HepG2 (cell line): ENCODE results near the gene RPL38. TPM values are rescaled to one million over a fixed set of nuclear protein-coding genes. Genes with fewer than 3 reads are reported as not detected.
A peak's percentile ranks its signal among the peaks of the same experiment; 100 is the strongest.

Experiments
- ATAC-seq: fragments of 200-7000 bp; cut with Tn5 transposase; 3 replicates; pipeline ENCODE4 v1.9.1; 2020; ENCODE audit warnings: mild to moderate bottlenecking, moderate library complexity
- BruUV-seq: library from RNA; stranded (reverse); fragments of 400-500 nt; replicated peaks from 2 replicates; lab custom pipeline; 2021; lab: Mats Ljungman, UMichigan
- CTCF ChIA-PET: fragments of 300-600 bp; formaldehyde crosslinking; extraction: SDS; loops from one replicate; lab custom pipeline; 2021; ENCODE audit warnings: low total read pairs, inconsistent platforms, low intra/inter-chr PET ratio; lab: Yijun Ruan, JAX
- POLR2A ChIA-PET: fragments of 350-600 bp; sonication (Branson Sonifier 250); formaldehyde crosslinking; loops from one replicate; lab custom pipeline; 2020; ENCODE audit warnings: antibody characterized with exemption, inconsistent platforms; lab: Yijun Ruan, JAX
- DNase-seq: peaks from one replicate; pipeline ENCODE4 v3.0.0-alpha.2; 2015; ENCODE audit warnings: low spot score
- FAIRE-seq: peaks from 3 replicates; lab custom pipeline; 2011; peaks lifted over from hg19 to GRCh38; lab: Jason Lieb, UNC
- H2AFZ ChIP-seq: one replicate; pipeline ENCODE4 v1.6.1; 2011; ENCODE audit warnings: low read length, inconsistent platforms
- H3K27ac ChIP-seq: fragments of 300-600 bp; 3 replicates; pipeline ENCODE4 v1.8.0; 2011; ENCODE audit warnings: mixed run types, mild to moderate bottlenecking, mixed read lengths, low read length, inconsistent platforms; ENCODE audit not compliant: insufficient read depth; ENCODE audit errors: extremely low read length
- H3K27me3 ChIP-seq, 2 experiments: fragments of 200-600 bp in 1 of 2; 2 replicates in 1 of 2; 3 replicates in 1 of 2; pipeline versions ENCODE4 v1.6.0 to v1.8.0; 2011; ENCODE audit warnings: low read length in 2 of 2, mild to moderate bottlenecking in 2 of 2, moderate library complexity in 2 of 2, inconsistent platforms in 1 of 2; ENCODE audit not compliant: insufficient read depth in 2 of 2, control insufficient read depth in 1 of 2
- H3K36me3 ChIP-seq, 2 experiments: fragments of 200-600 bp in 1 of 2; replicated peaks in 1 of 2; 2 replicates in 1 of 2; 3 replicates in 1 of 2; pipeline versions ENCODE4 v1.5.1 to v1.8.0; 2011; ENCODE audit warnings: low read length in 2 of 2, inconsistent platforms in 1 of 2; ENCODE audit not compliant: insufficient read depth in 2 of 2, control insufficient read depth in 1 of 2
- H3K4me1 ChIP-seq: 2 replicates; pipeline ENCODE4 v1.5.1; 2012; ENCODE audit warnings: low read length, inconsistent platforms; ENCODE audit not compliant: insufficient read depth
- H3K4me2 ChIP-seq: 2 replicates; pipeline ENCODE4 v1.6.0; 2011; ENCODE audit warnings: low read depth, low read length, inconsistent platforms
- H3K4me3 ChIP-seq, 3 experiments: fragments of 200-600 bp in 1 of 3; sonication (generic), shearing (Covaris generic) in 1 of 3; replicated peaks in 1 of 3; 2 replicates each; pipeline ENCODE4 v1.5.1; 2011 to 2016; ENCODE audit warnings: low read length in 3 of 3, inconsistent platforms in 2 of 3, low read depth in 2 of 3, mild to moderate bottlenecking in 2 of 3, control low read depth in 1 of 3, mixed read lengths in 1 of 3; ENCODE audit not compliant: insufficient read depth in 1 of 3
- H3K79me2 ChIP-seq: one replicate; pipeline ENCODE4 v1.6.1; 2011; ENCODE audit warnings: low read length, inconsistent platforms; ENCODE audit not compliant: insufficient read depth
- H3K9ac ChIP-seq: 2 replicates; pipeline ENCODE4 v1.6.0; 2011; ENCODE audit warnings: mild to moderate bottlenecking, low read depth, low read length, inconsistent platforms; ENCODE audit not compliant: insufficient read depth
- H3K9me3 ChIP-seq: 2 replicates; pipeline ENCODE4 v1.5.1; 2012; ENCODE audit warnings: mild to moderate bottlenecking, low read length
- H4K20me1 ChIP-seq: 2 replicates; pipeline ENCODE4 v1.6.0; 2011; ENCODE audit warnings: inconsistent platforms, mild to moderate bottlenecking, low read length, moderate library complexity; ENCODE audit not compliant: insufficient read depth
- POGZ ChIP-seq: sonication (generic); formaldehyde crosslinking; IDR thresholded peaks from 2 replicates; pipeline ENCODE4 v1.4.0; 2020; ENCODE audit warnings: mild to moderate bottlenecking, missing genetic modification reagents
- SPEN ChIP-seq: sonication (generic); formaldehyde crosslinking; IDR thresholded peaks from 2 replicates; pipeline ENCODE4 v1.5.1; 2020; ENCODE audit warnings: low read depth, mild to moderate bottlenecking, missing genetic modification reagents
- ZBTB8A ChIP-seq: sonication (generic); formaldehyde crosslinking; IDR thresholded peaks from 2 replicates; pipeline ENCODE4 v1.4.0; 2020; ENCODE audit warnings: mild to moderate bottlenecking, low read depth, missing genetic modification reagents, borderline replicate concordance
- ZNF616 ChIP-seq: sonication (generic); formaldehyde crosslinking; IDR thresholded peaks from 2 replicates; pipeline ENCODE4 v1.5.0; 2020; ENCODE audit warnings: low read depth, mild to moderate bottlenecking, missing genetic modification reagents
- ZNF777 ChIP-seq: sonication (generic); formaldehyde crosslinking; IDR thresholded peaks from 2 replicates; pipeline ENCODE4 v1.4.0; 2020; ENCODE audit warnings: missing genetic modification reagents
- WGBS: methylation state at CpG from one replicate; pipeline ENCODE4 v1.1.6; 2017; ENCODE audit warnings: low lambda C conversion rate; 5-methylcytosine and 5-hydroxymethylcytosine counted together
- in situ Hi-C: cut with HindIII; loops from 2 replicates; pipeline ENCODE4 v1.10.0; 2017; ENCODE audit warnings: low pct_unique_long_range_greater_than_20kb; ENCODE audit not compliant: extremely low pct_ligation_motif_present
- intact Hi-C: fragments of 100-400 bp; cut with micrococcal nuclease; formaldehyde crosslinking; loops from one replicate; pipeline ENCODE4 v1.10.0; 2022; ENCODE audit not compliant: unreplicated experiment
- polyA plus RNA-seq, 8 experiments: library from polyadenylated mRNA; depleted of rRNA in 3 of 8; stranded (reverse) in 7 of 8; unstranded in 1 of 8; fragments of >200 nt; fragmentation: Illumina TruSeq in 4 of 8; extraction: Trizol in 4 of 8; gene quantifications; 2 replicates each; pipeline versions ENCODE4 v1.2.1 to v1.2.3, GENCODE V29; 2011 to 2016; ENCODE audit warnings: low read depth in 4 of 8, missing spikeins in 1 of 8, mixed read lengths in 1 of 8; ENCODE audit not compliant: insufficient read depth in 1 of 8
- total RNA-seq, 5 experiments: library from RNA; depleted of rRNA; stranded (reverse); fragments of >200 nt; fragmentation: Illumina TruSeq; extraction: Trizol; gene quantifications; 2 replicates each; pipeline ENCODE4 v1.2.3, GENCODE V29; 2016; ENCODE audit warnings: low read depth in 1 of 5
- TF ChIP-seq, protein P1 (sequence below): sonication (generic); formaldehyde crosslinking; IDR thresholded peaks from 2 replicates; pipeline ENCODE4 v1.9.0; 2021; ENCODE audit warnings: missing genetic modification reagents, mild to moderate bottlenecking, borderline replicate concordance

RPL38 gene
- total and polyA plus RNA-seq, 2 of the 13 experiments (the other 11 are each of a cell fraction or from before 2014, with no cell fraction given): 2,370 to 2,372 TPM

DNA sequence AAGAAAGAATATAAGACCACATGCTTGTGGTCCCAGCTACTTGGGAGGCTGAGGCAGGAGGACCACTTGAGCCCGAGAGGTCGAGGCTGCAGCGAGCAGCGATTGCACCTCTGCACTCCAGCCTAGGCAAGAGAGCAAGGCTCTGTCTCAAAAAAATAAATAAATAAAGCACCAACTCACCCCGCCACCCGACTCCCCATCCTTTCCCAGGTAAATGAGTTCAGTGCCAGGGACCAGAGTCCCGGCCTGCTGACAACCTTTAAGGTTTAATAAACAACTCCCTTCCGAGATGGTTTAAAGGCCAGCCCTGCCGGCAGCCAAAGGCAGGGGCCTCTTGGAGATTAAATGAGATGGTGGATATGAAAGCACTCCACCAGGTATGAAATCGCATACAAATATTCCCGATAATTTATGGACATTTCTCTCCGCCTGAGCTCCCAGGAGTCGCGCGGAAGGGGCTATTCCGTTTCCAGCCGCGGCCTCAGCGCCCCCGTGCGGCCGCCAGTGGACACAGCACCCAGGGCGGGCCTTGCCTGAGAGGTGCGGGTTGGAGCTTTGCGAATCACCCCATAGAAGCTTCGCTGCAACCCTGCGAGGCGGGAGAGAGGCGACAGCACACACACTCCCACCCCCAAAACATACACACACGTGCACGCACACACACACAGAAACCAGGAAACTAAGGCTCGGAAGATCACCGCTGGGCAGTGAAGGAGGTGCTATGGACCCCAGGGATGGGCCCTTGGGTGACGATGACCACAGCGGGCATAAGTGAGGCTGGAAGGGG is 4.0 kb upstream of the RPL38 start (continued):
- TF ChIP-seq, protein P1, sequence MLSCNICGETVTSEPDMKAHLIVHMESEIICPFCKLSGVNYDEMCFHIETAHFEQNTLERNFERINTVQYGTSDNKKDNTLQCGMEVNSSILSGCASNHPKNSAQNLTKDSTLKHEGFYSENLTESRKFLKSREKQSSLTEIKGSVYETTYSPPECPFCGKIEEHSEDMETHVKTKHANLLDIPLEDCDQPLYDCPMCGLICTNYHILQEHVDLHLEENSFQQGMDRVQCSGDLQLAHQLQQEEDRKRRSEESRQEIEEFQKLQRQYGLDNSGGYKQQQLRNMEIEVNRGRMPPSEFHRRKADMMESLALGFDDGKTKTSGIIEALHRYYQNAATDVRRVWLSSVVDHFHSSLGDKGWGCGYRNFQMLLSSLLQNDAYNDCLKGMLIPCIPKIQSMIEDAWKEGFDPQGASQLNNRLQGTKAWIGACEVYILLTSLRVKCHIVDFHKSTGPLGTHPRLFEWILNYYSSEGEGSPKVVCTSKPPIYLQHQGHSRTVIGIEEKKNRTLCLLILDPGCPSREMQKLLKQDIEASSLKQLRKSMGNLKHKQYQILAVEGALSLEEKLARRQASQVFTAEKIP (CRISPR knock-in tag): no peak
- no peak for TF ChIP-seq ZNF616 (CRISPR knock-in tag)
- TF ChIP-seq, all 625 proteins: peak for 62

DNA sequence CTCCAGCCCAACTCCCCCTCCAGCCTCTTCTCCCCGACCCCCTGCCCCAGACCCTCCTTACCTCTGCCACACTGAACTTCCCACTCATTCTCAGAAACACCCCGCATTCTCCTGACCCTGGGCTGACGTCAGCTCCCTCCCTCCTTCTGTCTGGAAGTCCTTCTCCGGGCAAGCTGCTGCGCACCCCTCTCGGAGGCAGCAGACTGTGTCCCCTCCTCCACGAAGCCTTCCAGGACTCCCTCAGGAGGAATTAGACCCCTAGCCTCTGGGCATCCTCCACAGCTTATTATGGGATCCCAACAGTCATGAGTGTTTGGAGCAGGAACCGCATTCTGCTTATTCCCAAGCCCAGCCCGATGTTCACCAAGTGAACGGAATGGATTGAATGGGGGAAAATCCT is 3.4 kb upstream of the RPL38 start:
- 20% methylated on average over 9 of the region's 10 CpGs for WGBS
- in situ Hi-C loops (no loop called here), intact Hi-C loops (loop anchor here (10.0 kb wide), 2 partner anchors 255 to 405 kb away; no protein-coding TSS in a partner anchor)
- H2AFZ ChIP-seq: no peak overlapping the region
- no peak for FAIRE-seq
- H3K4me1 ChIP-seq: peaks cover 6% of the 10 kb centered on the region
- H4K20me1 ChIP-seq: peaks cover 15% of the 10 kb centered on the region
- ChIA-PET POLR2A (interaction anchor here (1.0 to 1.5 kb wide), 2 partner anchors 8 to 110 kb away, joined by 3 to 5 read pairs; no protein-coding TSS in a partner anchor), CTCF (interaction anchor here (1.2 to 1.9 kb wide), 2 partner anchors 110 to 201 kb away, joined by 3 to 16 read pairs; no protein-coding TSS in a partner anchor)
- peaks cover 25 to 79% of the 10 kb centered on the region in 2 experiments for H3K27me3 ChIP-seq
- no peak overlapping the region for H3K27ac ChIP-seq
- peak overlapping the region; percentile 78; the same call in 1 of the 2 replicates for H3K4me2 ChIP-seq
- no peak overlapping the region for H3K9ac ChIP-seq
- no TSS peak for BruUV-seq
- H3K4me3 ChIP-seq: no peak overlapping the region; a peak in 1 of 6 replicates
- no peak for DNase-seq
- TF ChIP-seq POGZ (0 out of 2 replicates have a peak, but pooled peaks have one; percentile 10), SPEN (CRISPR knock-in tag) (0 out of 2 replicates have a peak, but pooled peaks have one; percentile 27), ZBTB8A (CRISPR knock-in tag) (no peak), ZNF777 (no peak)
- H3K79me2 ChIP-seq: peaks cover 17% of the 10 kb centered on the region
- ATAC-seq: no peak
- H3K36me3 ChIP-seq: peaks cover 2 to 4% of the 10 kb centered on the region in 2 experiments
- no peaks in the 10 kb centered on the region for H3K9me3 ChIP-seq
